Measurements from ENCODE around the gene ZMYM3. TPM values are rescaled to one million over a fixed set of nuclear protein-coding genes. Genes with fewer than 3 reads are reported as not detected.
"Not testable (repeated sequence)": the region's sequence is repeated elsewhere in the genome, so short reads cannot be mapped to it uniquely, and the experiment has no call there.

The ZMYM3 gene
- 10 to 100 TPM; 50.1 to 74.4 (median 58.1) TPM for polyA plus RNA-seq (ENCODE audit: insufficient read length in 4 of 4)

- DNase-seq (ENCODE audit: low read depth in 4 of 4, low spot score in 2 of 4), result peak in 3 of 4 donors; percentile 21 to 73 (median 73)
Measured at GRCh38 chrX:71254092-71254963, at the start of gene ZMYM3. Gene ZMYM3 (minus strand): TSS chrX:71254140. CDS start chrX:71253255, 885 bp downstream.

- DNase-seq (ENCODE audit: low read depth in 4 of 4, low spot score in 2 of 4), result no peak
Measured at GRCh38 chrX:71302461-71303213, 48.7 kb upstream of the ZMYM3 start.

GRCh38 chrX:71301195-71301924 is 47.4 kb upstream of the ZMYM3 start, which contains the start of gene ITGB1BP2:
Gene ITGB1BP2 (plus strand): TSS chrX:71301750. CDS start chrX:71301807, 57 bp downstream.
- no peak for DNase-seq (ENCODE audit: low read depth in 4 of 4, low spot score in 2 of 4)

- DNase-seq (ENCODE audit: low read depth in 4 of 4, low spot score in 2 of 4), result not testable (repeated sequence)
Measured at GRCh38 chrX:71300495-71300894, 46.6 kb upstream of the ZMYM3 start.

- DNase-seq (ENCODE audit: low read depth in 4 of 4, low spot score in 2 of 4), result not testable (repeated sequence)
Measured at GRCh38 chrX:71300064-71300463, 46.1 kb upstream of the ZMYM3 start.

GRCh38 chrX:71298119-71298518 is 44.2 kb upstream of the ZMYM3 start:
- no peak for DNase-seq (ENCODE audit: low read depth in 4 of 4, low spot score in 2 of 4)

GRCh38 chrX:71296806-71297205 is 42.9 kb upstream of the ZMYM3 start:
- no peak for DNase-seq (ENCODE audit: low read depth in 4 of 4, low spot score in 2 of 4)

- no peak for DNase-seq (ENCODE audit: low read depth in 4 of 4, low spot score in 2 of 4)
Measured at GRCh38 chrX:71292669-71293365, 38.9 kb upstream of the ZMYM3 start.

- no peak for DNase-seq (ENCODE audit: low read depth in 4 of 4, low spot score in 2 of 4)
Measured at GRCh38 chrX:71291381-71291780, 37.4 kb upstream of the ZMYM3 start.

GRCh38 chrX:71285929-71286328 is 32.0 kb upstream of the ZMYM3 start:
- no peak for DNase-seq (ENCODE audit: low read depth in 4 of 4, low spot score in 2 of 4)

GRCh38 chrX:71283403-71284143 is 29.6 kb upstream of the ZMYM3 start, which contains the start of gene NONO:
Gene NONO (plus strand): TSS chrX:71283635. CDS start chrX:71290638, 7,003 bp downstream.
- DNase-seq (ENCODE audit: low read depth in 4 of 4, low spot score in 2 of 4), result peak; percentile 89 to 96 (median 92)

- DNase-seq (ENCODE audit: low read depth in 4 of 4, low spot score in 2 of 4), result peak in 3 of 4 donors; percentile 7 to 13 (median 11)
Measured at GRCh38 chrX:71282514-71283402, 28.8 kb upstream of the ZMYM3 start.

GRCh38 chrX:71281300-71281699 is 27.4 kb upstream of the ZMYM3 start:
- not testable (repeated sequence) for DNase-seq (ENCODE audit: low read depth in 4 of 4, low spot score in 2 of 4)

- DNase-seq (ENCODE audit: low read depth in 4 of 4, low spot score in 2 of 4), result not testable (repeated sequence)
Measured at GRCh38 chrX:71272313-71272712, 18.4 kb upstream of the ZMYM3 start.

- DNase-seq (ENCODE audit: low read depth in 4 of 4, low spot score in 2 of 4), result no peak
Measured at GRCh38 chrX:71269801-71270395, 16.0 kb upstream of the ZMYM3 start.

GRCh38 chrX:71268624-71269023 is 14.7 kb upstream of the ZMYM3 start:
- DNase-seq (ENCODE audit: low read depth in 4 of 4, low spot score in 2 of 4), result not testable (repeated sequence)

- no peak for DNase-seq (ENCODE audit: low read depth in 4 of 4, low spot score in 2 of 4)
Measured at GRCh38 chrX:71256856-71257255, 2.9 kb upstream of the ZMYM3 start.

GRCh38 chrX:71256051-71256450 is 2.1 kb upstream of the ZMYM3 start:
- DNase-seq (ENCODE audit: low read depth in 4 of 4, low spot score in 2 of 4), result no peak
